K562 (cell line): ENCODE data around the gene UTP14C. TPM values are rescaled to one million over a fixed set of nuclear protein-coding genes. Genes with fewer than 3 reads are reported as not detected.

ENCODE experiments used
- ATAC-seq: fragments of 200-7000 bp; cut with Tn5 transposase; 3 replicates; pipeline ENCODE4 v1.9.1; 2020; ENCODE audit warnings: moderate library complexity
- BruUV-seq: library from RNA; stranded (reverse); fragments of 400-500 nt; replicated peaks from 2 replicates; lab custom pipeline; 2021; lab: Mats Ljungman, UMichigan
- CTCF ChIA-PET: fragments of 300-600 bp; formaldehyde crosslinking; extraction: SDS; loops from one replicate; lab custom pipeline; 2021; ENCODE audit warnings: low intra/inter-chr PET ratio; lab: Yijun Ruan, JAX
- POLR2A ChIA-PET: fragments of 300-600, 350-650 bp; sonication (Branson Sonifier 250); formaldehyde crosslinking; extraction: SDS; loops from one replicate; lab custom pipeline; 2021; ENCODE audit warnings: antibody characterized with exemption, inconsistent platforms; lab: Yijun Ruan, JAX
- DNase-seq, 4 experiments: peaks; one replicate each; pipeline versions ENCODE4 v3.0.0 to v3.0.0-alpha.2; 2011 to 2018; ENCODE audit warnings: low spot score in 3 of 4, mixed read lengths in 3 of 4; ENCODE audit errors: extremely low read depth in 1 of 4
- FAIRE-seq: peaks from 2 replicates; lab custom pipeline; 2011; peaks lifted over from hg19 to GRCh38; lab: Jason Lieb, UNC
- H2AFZ ChIP-seq: 2 replicates; pipeline ENCODE4 v1.6.0; 2011; ENCODE audit warnings: low read depth, low read length, control low read depth, inconsistent platforms
- H3K27ac ChIP-seq: fragments of 200-600 bp; 3 replicates; pipeline ENCODE4 v1.8.0; 2011; ENCODE audit warnings: low read depth, mild to moderate bottlenecking, control low read depth, inconsistent platforms, low read length, moderate library complexity, mixed read lengths; ENCODE audit errors: extremely low read depth
- H3K27me3 ChIP-seq, 2 experiments: fragments of 300-600 bp in 1 of 2; 2 replicates in 1 of 2; 3 replicates in 1 of 2; pipeline versions ENCODE4 v1.6.0 to v1.8.0; 2011; ENCODE audit warnings: inconsistent platforms in 2 of 2, low read length in 2 of 2, mild to moderate bottlenecking in 1 of 2, mixed read lengths in 1 of 2, moderate library complexity in 1 of 2; ENCODE audit not compliant: control insufficient read depth in 2 of 2, insufficient read depth in 2 of 2
- H3K36me3 ChIP-seq: fragments of 300-600 bp; 3 replicates; pipeline ENCODE4 v1.8.0; 2011; ENCODE audit warnings: mild to moderate bottlenecking, low read length, inconsistent platforms; ENCODE audit not compliant: control insufficient read depth, insufficient read depth
- H3K4me1 ChIP-seq, 2 experiments: fragments of 200-600 bp in 1 of 2; replicated peaks in 1 of 2; 2 replicates in 1 of 2; 3 replicates in 1 of 2; pipeline versions ENCODE4 v1.5.1 to v1.8.0; 2011; ENCODE audit warnings: inconsistent platforms in 2 of 2, low read length in 2 of 2, mild to moderate bottlenecking in 1 of 2, mixed read lengths in 1 of 2, moderate library complexity in 1 of 2; ENCODE audit not compliant: control insufficient read depth in 2 of 2, insufficient read depth in 2 of 2
- H3K4me2 ChIP-seq: 2 replicates; pipeline ENCODE4 v1.6.1; 2011; ENCODE audit warnings: low read length, control low read depth, inconsistent platforms, mixed read lengths; ENCODE audit not compliant: insufficient read depth
- H3K4me3 ChIP-seq: fragments of 200-600 bp; sonication (generic), shearing (Covaris generic); 2 replicates; pipeline ENCODE4 v1.5.1; 2016; ENCODE audit warnings: control low read depth, inconsistent platforms
- H3K79me2 ChIP-seq: fragments of 200-600 bp; 3 replicates; pipeline ENCODE4 v1.8.0; 2011; ENCODE audit warnings: low read length, inconsistent platforms; ENCODE audit not compliant: control insufficient read depth, insufficient read depth
- H3K9ac ChIP-seq, 2 experiments: 2 replicates each; pipeline versions ENCODE4 v1.6.0 to v1.6.1; 2011; ENCODE audit warnings: low read depth in 2 of 2, low read length in 2 of 2, control low read depth in 1 of 2, inconsistent platforms in 1 of 2, mild to moderate bottlenecking in 1 of 2, mixed read lengths in 1 of 2; ENCODE audit not compliant: insufficient read depth in 1 of 2
- H3K9me1 ChIP-seq: one replicate; pipeline ENCODE4 v1.6.0; 2011; ENCODE audit warnings: inconsistent platforms, mild to moderate bottlenecking, low read length, moderate library complexity; ENCODE audit not compliant: control insufficient read depth, insufficient read depth
- H3K9me3 ChIP-seq: replicated peaks from 2 replicates; pipeline ENCODE4 v1.5.1; 2011; ENCODE audit warnings: low read depth, low read length, inconsistent platforms; ENCODE audit not compliant: control insufficient read depth, insufficient read depth
- H4K20me1 ChIP-seq: replicated peaks from 2 replicates; pipeline ENCODE4 v1.6.1; 2011; ENCODE audit warnings: low read length, inconsistent platforms, mixed read lengths; ENCODE audit not compliant: control insufficient read depth, insufficient read depth
- CLOCK ChIP-seq: fragments of 250-450 bp; sonication (Bioruptor Pico); IDR thresholded peaks from 2 replicates; pipeline ENCODE4 v1.4.0; 2020; ENCODE audit warnings: mild to moderate bottlenecking, moderate library complexity, borderline replicate concordance
- HDAC2 ChIP-seq: fragments of 450-650 bp; IDR thresholded peaks from 2 replicates; pipeline ENCODE4 v1.6.1; 2016; ENCODE audit warnings: mild to moderate bottlenecking
- MGA ChIP-seq: fragments of 450-650 bp; IDR thresholded peaks from 2 replicates; pipeline ENCODE4 v1.6.1; 2016; ENCODE audit warnings: mild to moderate bottlenecking, moderate library complexity
- SRSF1 ChIP-seq: fragments of 200-400 bp; formaldehyde crosslinking; IDR thresholded peaks from 2 replicates; pipeline ENCODE4 v1.6.1; 2017; ENCODE audit warnings: mild to moderate bottlenecking, low read depth, low read length, moderate library complexity
- ZBTB8A ChIP-seq: fragments of 450-650 bp; IDR thresholded peaks from 2 replicates; pipeline ENCODE4 v1.6.1; 2018; ENCODE audit warnings: mild to moderate bottlenecking, moderate library complexity; ENCODE audit not compliant: partially characterized antibody
- WGBS: fragments of 100-300 bp; shearing (Covaris generic); methylation state at CpG from one replicate; pipeline ENCODE4 v1.1.6; 2016; ENCODE audit warnings: low coverage, mixed read lengths; ENCODE audit not compliant: insufficient coverage; ENCODE audit errors: missing lambda C conversion rate; 5-methylcytosine and 5-hydroxymethylcytosine counted together
- in situ Hi-C: fragments of 300-500 bp; cut with MboI; formaldehyde crosslinking; loops from 4 replicates; pipeline ENCODE4 v1.15.0; 2018; ENCODE audit warnings: inconsistent platforms, mixed read lengths
- intact Hi-C: fragments of 100-400 bp; cut with micrococcal nuclease; formaldehyde crosslinking; loops from 2 replicates; pipeline ENCODE4 v1.14.2; 2022
- polyA plus RNA-seq, 8 experiments: library from polyadenylated mRNA; depleted of rRNA in 4 of 8; stranded (reverse) in 5 of 8; unstranded in 3 of 8; fragments of >200 nt; fragmentation: Nextera tagmentation in 2 of 8; fragmentation: Illumina TruSeq in 1 of 8; extraction: Ambion mirVana in 2 of 8; extraction: Trizol in 1 of 8; gene quantifications; 2 replicates each; pipeline versions ENCODE4 v1.2.1 to v1.2.3, GENCODE V29; 2011 to 2014; ENCODE audit warnings: inconsistent platforms in 1 of 8, missing spikeins in 1 of 8
- total RNA-seq, 7 experiments: library from RNA; depleted of rRNA in 6 of 7; stranded (reverse); fragments of >200 nt in 6 of 7; fragmentation: Illumina TruSeq in 2 of 7; extraction: Trizol in 2 of 7; gene quantifications; 2 replicates each; pipeline versions ENCODE4 v1.2.1 to v1.2.3, GENCODE V29; 2011 to 2021; ENCODE audit warnings: low replicate concordance in 1 of 7

Gene UTP14C
- total and polyA plus RNA-seq, 9 of the 15 experiments (the other 6 are each of a cell fraction or from before 2014, with no cell fraction given) = 3.4 to 10.3 (median 6.0) TPM

GRCh38 chr13:52025475-52026245, 1.2 kb downstream of the UTP14C start:
- H3K9ac ChIP-seq = no peak overlapping the region
- peaks cover 3 to 4% of the 10 kb centered on the region in 2 experiments; a peak in 2 of 5 replicates for H3K4me1 ChIP-seq
- H3K27me3 ChIP-seq = no peaks in the 10 kb centered on the region
- BruUV-seq = no TSS peak
- peaks cover 3% of the 10 kb centered on the region for H3K9me1 ChIP-seq
- no peak overlapping the region for H3K27ac ChIP-seq
- CTCF ChIA-PET = no interaction called here
- POLR2A ChIA-PET = no interaction called here
- no peaks in the 10 kb centered on the region for H4K20me1 ChIP-seq
- no peak overlapping the region for H3K4me3 ChIP-seq
- in situ Hi-C loops (no loop called here), intact Hi-C loops (no loop called here)
- peaks cover 66% of the 10 kb centered on the region for H3K36me3 ChIP-seq
- no peak overlapping the region for H3K4me2 ChIP-seq
- no peak for DNase-seq
- H3K79me2 ChIP-seq = peaks cover 23% of the 10 kb centered on the region; the same call in 2 of the 3 replicates
- ATAC-seq = no peak
- 98% methylated on average over 8 of the region's 8 CpGs for WGBS
- peaks cover 7% of the 10 kb centered on the region for H3K9me3 ChIP-seq
- no peak overlapping the region for H2AFZ ChIP-seq
- no peak for FAIRE-seq
- TF ChIP-seq MGA (peak; percentile 28), ZBTB8A (no peak), CLOCK (no peak), HDAC2 (no peak), SRSF1 (no peak)
